Body of pancreas (tissue), 4 donors: Measurements from ENCODE around the gene HSD11B2. TPM values are rescaled to one million over a fixed set of nuclear protein-coding genes. Genes with fewer than 3 reads are reported as not detected.

Experiments used
- ATAC-seq: fragments of 150-250 bp; one replicate; pipeline ENCODE4 v1.9.1; 2016
- DNase-seq, 4 donors: peaks; one replicate each; pipeline ENCODE4 v3.0.0-alpha.2; 2019
- H3K27ac ChIP-seq, 4 donors: fragments of 200-600 bp; sonication (generic); 1 replicate in 3 of 4; 2 replicates in 1 of 4; pipeline versions ENCODE4 v1.5.1 to v1.6.1; 2016 to 2019; ENCODE audit warnings: mild to moderate bottlenecking in 1 of 4, mixed read lengths in 1 of 4, moderate library complexity in 1 of 4
- H3K27me3 ChIP-seq, 2 donors: fragments of 200-600 bp; sonication (generic); one replicate each; pipeline ENCODE4 v1.6.0; 2016; ENCODE audit warnings: mild to moderate bottlenecking in 1 of 2
- H3K36me3 ChIP-seq, 2 donors: fragments of 200-600 bp; sonication (generic); replicated peaks in 1 of 2; 2 replicates each; pipeline ENCODE4 v1.5.1; 2016; ENCODE audit warnings: low read depth in 2 of 2; ENCODE audit not compliant: insufficient read depth in 1 of 2
- H3K4me1 ChIP-seq: fragments of 200-600 bp; sonication (generic); one replicate; pipeline ENCODE4 v1.6.0; 2016
- H3K4me3 ChIP-seq, 2 donors: fragments of 200-600 bp; sonication (generic); 1 replicate in 1 of 2; 2 replicates in 1 of 2; pipeline ENCODE4 v1.5.1; 2016 to 2019
- H3K9me3 ChIP-seq, 3 donors: fragments of 200-600 bp; sonication (generic); 1 replicate in 2 of 3; 2 replicates in 1 of 3; pipeline ENCODE4 v1.5.1; 2016
- CTCF ChIP-seq, 7 experiments: fragments of 450-650 bp in 4 of 7; fragments of 200-600 bp in 3 of 7; sonication (generic) in 3 of 7; IDR thresholded peaks; one replicate each; pipeline ENCODE4 v1.5.1; 2016 to 2019; ENCODE audit warnings: antibody characterized with exemption in 7 of 7
- POLR2A ChIP-seq, 3 donors: fragments of 450-650 bp; IDR thresholded peaks; one replicate each; pipeline ENCODE4 v1.6.1; 2016; ENCODE audit warnings: antibody characterized with exemption in 3 of 3, mild to moderate bottlenecking in 2 of 3
- WGBS, 2 donors: methylation state at CpG; one replicate each; pipeline ENCODE4 v1.1.5; 2017; 5-methylcytosine and 5-hydroxymethylcytosine counted together
- intact Hi-C: fragments of 100-400 bp; cut with DNase I; formaldehyde crosslinking; loops from one replicate; pipeline ENCODE4 v1.15.1; 2023
- total RNA-seq, 2 donors: library from RNA; depleted of rRNA; stranded (reverse); fragments of >200 nt; gene quantifications; one replicate each; pipeline ENCODE4 v1.1.0, GENCODE V29; 2016

HSD11B2 gene
- total RNA-seq, 2 donors from 2014 or later, result 5.4 to 13.8 TPM

DNA sequence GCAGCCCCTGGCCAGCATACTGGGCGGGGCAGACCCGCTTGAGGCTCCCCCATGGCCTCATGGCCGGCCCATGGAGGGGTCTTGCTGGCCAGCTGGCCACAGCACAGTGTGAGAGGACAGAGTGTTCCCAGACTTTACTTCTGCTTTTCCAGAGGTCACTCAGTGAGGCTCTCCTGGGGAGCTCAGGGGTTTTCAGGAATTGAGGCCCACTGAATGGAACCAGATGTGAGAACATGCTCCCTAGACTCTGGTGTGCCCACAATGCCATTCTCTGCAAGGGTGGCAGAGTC is 28.9 kb downstream of the HSD11B2 start:
- TF ChIP-seq POLR2A (IDR thresholded peaks at IDR 0.05) (no peak), CTCF (IDR thresholded peaks at IDR 0.05) (no peak)
- no peak for ATAC-seq
- Histone ChIP-seq H3K27me3 (no peaks in the 10 kb centered on the region), H3K4me3 (no peak overlapping the region), H3K27ac (peak overlapping the region; percentile 86 to 96 (median 94)), H3K9me3 (no peaks in the 10 kb centered on the region), H3K36me3 (no peaks in the 10 kb centered on the region), H3K4me1 (peaks cover 86% of the 10 kb centered on the region)
- intact Hi-C loops, result no loop called here
- 20 to 60% methylated on average over 1 to 3 of the region's 3 CpGs for WGBS, 2 donors
- DNase-seq, result no peak

DNA sequence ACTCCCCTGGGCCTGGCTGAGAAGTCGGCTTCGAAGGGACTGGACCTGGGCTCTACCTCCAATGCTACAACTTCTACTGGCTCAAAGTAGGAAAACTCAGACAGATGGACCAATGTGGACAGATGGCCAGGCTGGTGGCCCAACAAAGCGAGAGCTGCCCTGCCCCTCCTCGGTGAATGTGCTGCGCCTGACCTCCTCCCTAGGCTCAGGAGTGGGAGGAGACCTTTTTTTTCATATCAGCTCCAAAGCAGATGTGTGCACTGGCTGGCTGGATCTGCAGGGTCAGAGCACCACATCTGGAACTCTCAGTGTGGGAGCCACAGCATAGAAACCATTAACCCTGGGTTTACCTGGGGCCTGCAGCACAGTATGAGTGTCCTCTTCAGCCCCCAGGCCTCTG is 29.2 kb downstream of the HSD11B2 start:
- TF ChIP-seq POLR2A (IDR thresholded peaks at IDR 0.05) (no peak), CTCF (IDR thresholded peaks at IDR 0.05) (no peak)
- ATAC-seq, result no peak
- H3K27ac ChIP-seq, result peak overlapping the region; percentile 86 to 96 (median 94)
- H3K4me1 ChIP-seq, result peaks cover 90% of the 10 kb centered on the region
- H3K4me3 ChIP-seq, result no peak overlapping the region
- 60 to 79% methylated on average over 2 to 5 of the region's 5 CpGs for WGBS, 2 donors
- intact Hi-C loops, result no loop called here
- no peaks in the 10 kb centered on the region for H3K36me3 ChIP-seq
- no peaks in the 10 kb centered on the region for H3K27me3 ChIP-seq
- no peaks in the 10 kb centered on the region for H3K9me3 ChIP-seq
- DNase-seq, result no peak

DNA sequence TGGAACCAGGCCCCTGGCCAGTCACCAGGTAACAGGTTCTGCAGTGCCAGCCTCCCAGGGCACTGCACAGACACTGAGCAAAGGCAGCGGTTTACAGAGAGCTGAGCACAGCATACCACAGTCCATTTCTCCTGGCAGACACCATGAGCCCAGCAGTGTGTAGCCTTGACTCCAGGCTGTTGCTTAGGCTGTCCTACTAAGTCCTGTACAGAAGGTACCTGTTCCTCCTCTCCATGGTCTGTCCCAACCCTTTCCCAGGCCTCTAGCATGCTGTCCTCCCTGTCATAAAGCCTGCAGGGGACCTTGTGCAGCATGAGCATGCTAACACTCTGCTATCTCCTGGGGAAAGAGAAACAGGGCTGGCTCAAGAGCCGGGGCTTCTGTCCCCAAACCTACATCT is 30.0 kb downstream of the HSD11B2 start:
- DNase-seq, result no peak
- ATAC-seq, result no peak
- WGBS, 2 donors, result 56 to 86% methylated on average over 1 to 2 of the region's 2 CpGs
- no peaks in the 10 kb centered on the region for H3K9me3 ChIP-seq
- H3K27me3 ChIP-seq, result no peaks in the 10 kb centered on the region
- no peaks in the 10 kb centered on the region for H3K36me3 ChIP-seq
- H3K4me3 ChIP-seq, result no peak overlapping the region
- intact Hi-C loops, result no loop called here
- H3K27ac ChIP-seq, result peak overlapping the region in 3 of 4 donors; percentile 86 to 96 (median 94)
- no peak for TF ChIP-seq CTCF (IDR thresholded peaks at IDR 0.05)
- no peak for TF ChIP-seq POLR2A (IDR thresholded peaks at IDR 0.05)
- peaks cover 97% of the 10 kb centered on the region for H3K4me1 ChIP-seq

DNA sequence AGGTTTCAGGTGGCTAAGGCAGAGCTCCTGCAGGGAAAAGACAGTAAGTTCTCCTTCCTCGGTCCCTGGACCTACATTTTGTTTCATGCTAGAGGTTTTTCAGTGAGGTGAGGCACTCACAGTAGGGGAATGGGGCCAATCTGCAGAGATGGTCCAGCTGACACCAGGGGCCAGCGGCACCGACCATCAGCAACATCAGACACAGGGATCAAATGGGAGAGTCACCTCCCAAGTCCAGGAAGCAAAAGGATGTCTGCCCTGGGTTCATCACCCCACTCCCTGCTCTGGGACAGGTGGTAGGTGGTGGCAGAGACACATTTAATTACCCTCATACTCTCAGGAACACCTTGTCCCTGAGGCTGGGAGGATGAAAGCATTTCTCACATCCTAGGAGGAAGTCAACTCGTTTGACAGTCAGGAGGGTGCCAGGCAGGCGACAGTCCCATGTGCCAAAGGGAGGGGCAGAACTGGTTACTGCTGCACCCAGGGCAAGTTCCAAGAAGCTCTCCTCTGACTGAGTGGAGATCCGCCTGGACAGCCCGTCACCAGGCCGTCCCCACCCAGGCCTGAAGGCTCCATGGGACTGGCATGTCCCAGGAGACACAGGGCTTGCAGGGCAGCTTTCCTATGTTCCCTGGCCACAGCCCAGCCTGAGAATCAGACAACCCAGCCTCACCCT is 30.8 kb downstream of the HSD11B2 start:
- H3K4me3 ChIP-seq, result no peak overlapping the region
- no peak for TF ChIP-seq CTCF (IDR thresholded peaks at IDR 0.05)
- TF ChIP-seq POLR2A (IDR thresholded peaks at IDR 0.05), result no peak
- intact Hi-C loops, result no loop called here
- no peaks in the 10 kb centered on the region for H3K36me3 ChIP-seq
- 17 to 45% methylated on average over 1 to 6 of the region's 8 CpGs for WGBS, 2 donors
- peaks cover 91% of the 10 kb centered on the region for H3K4me1 ChIP-seq
- DNase-seq, result peak; percentile 56 to 80 (median 68)
- H3K9me3 ChIP-seq, result no peaks in the 10 kb centered on the region
- H3K27ac ChIP-seq, result peak overlapping the region; percentile 40 to 96 (median 90)
- ATAC-seq, result peak; percentile 35
- no peaks in the 10 kb centered on the region for H3K27me3 ChIP-seq

GRCh38 chr16:67462279-67462655 is 31.3 kb downstream of the HSD11B2 start:
- DNase-seq (no peak), ATAC-seq (no peak)
- intact Hi-C loops, result no loop called here
- Histone ChIP-seq H3K9me3 (no peaks in the 10 kb centered on the region), H3K36me3 (no peaks in the 10 kb centered on the region), H3K27ac (peak overlapping the region in 3 of 4 donors; percentile 86 to 96 (median 94)), H3K4me3 (no peak overlapping the region), H3K27me3 (no peaks in the 10 kb centered on the region), H3K4me1 (peaks cover 86% of the 10 kb centered on the region)
- 58 to 79% methylated on average over 2 to 5 of the region's 5 CpGs for WGBS, 2 donors
- no peak for TF ChIP-seq CTCF (IDR thresholded peaks at IDR 0.05)
- TF ChIP-seq POLR2A (IDR thresholded peaks at IDR 0.05), result no peak
